Tibial nerve (tissue), 4 donors: ENCODE data around the gene CD244. TPM values are rescaled to one million over a fixed set of nuclear protein-coding genes. Genes with fewer than 3 reads are reported as not detected.
A peak's percentile ranks its signal among the peaks of the same experiment; 100 is the strongest.

Experiments
- DNase-seq, 2 donors: peaks; one replicate each; pipeline ENCODE4 v3.0.0-alpha.2; 2019; ENCODE audit warnings: low spot score in 2 of 2
- H3K27ac ChIP-seq, 4 donors: fragments of 200-600 bp; sonication (generic) in 3 of 4; one replicate each; pipeline ENCODE4 v1.5.1; 2017 to 2019; ENCODE audit warnings: mild to moderate bottlenecking in 1 of 4
- H3K27me3 ChIP-seq, 2 donors: fragments of 200-600 bp; sonication (generic) in 1 of 2; one replicate each; pipeline versions ENCODE4 v1.5.1 to v1.6.0; 2017 to 2019
- H3K36me3 ChIP-seq, 3 donors: fragments of 200-600 bp; sonication (generic); one replicate each; pipeline ENCODE4 v1.5.1; 2018 to 2019
- H3K4me1 ChIP-seq, 4 donors: fragments of 200-600 bp; sonication (generic) in 3 of 4; one replicate each; pipeline ENCODE4 v1.5.1; 2017 to 2019
- H3K4me3 ChIP-seq, 4 donors: fragments of 200-600 bp; sonication (generic) in 3 of 4; one replicate each; pipeline ENCODE4 v1.5.1; 2017 to 2019; ENCODE audit warnings: mild to moderate bottlenecking in 1 of 4, moderate library complexity in 1 of 4
- H3K9me3 ChIP-seq, 4 donors: fragments of 200-600 bp; sonication (generic) in 3 of 4; one replicate each; pipeline ENCODE4 v1.5.1; 2017 to 2019
- CTCF ChIP-seq, 5 experiments: fragments of 200-600 bp in 3 of 5; fragments of 450-650 bp in 2 of 5; sonication (generic) in 3 of 5; IDR thresholded peaks; one replicate each; pipeline ENCODE4 v1.5.1; 2016 to 2019; ENCODE audit warnings: antibody characterized with exemption in 5 of 5, mild to moderate bottlenecking in 3 of 5, moderate library complexity in 2 of 5
- EP300 ChIP-seq, 2 donors: sonication (generic); formaldehyde crosslinking; IDR thresholded peaks; one replicate each; pipeline ENCODE4 v1.6.1; 2017; ENCODE audit warnings: antibody characterized with exemption in 2 of 2, mild to moderate bottlenecking in 1 of 2
- POLR2A ChIP-seq, 2 donors: fragments of 450-650 bp; IDR thresholded peaks; one replicate each; pipeline ENCODE4 v1.6.1; 2017; ENCODE audit warnings: antibody characterized with exemption in 2 of 2, mild to moderate bottlenecking in 2 of 2, moderate library complexity in 2 of 2
- WGBS, 2 donors: methylation state at CpG; one replicate each; pipeline ENCODE4 v1.1.5; 2018; 5-methylcytosine and 5-hydroxymethylcytosine counted together
- total RNA-seq, 4 donors: library from RNA; depleted of rRNA; stranded (reverse); fragments of >200 nt; gene quantifications; one replicate each; pipeline ENCODE4 v1.1.0, GENCODE V29; 2016

The CD244 gene
- total RNA-seq, 4 donors from 2014 or later = 0.63 to 0.98 (median 0.90) TPM; not detected in 1

- no peak for TF ChIP-seq CTCF (IDR thresholded peaks at IDR 0.05)
- no peak for TF ChIP-seq POLR2A (IDR thresholded peaks at IDR 0.05)
- TF ChIP-seq EP300 (IDR thresholded peaks at IDR 0.05) = no peak
- H3K4me1 ChIP-seq = no peaks in the 10 kb centered on the region
- peak overlapping the region in 1 of 4 donors; percentile 76 for H3K27ac ChIP-seq
- no peaks in the 10 kb centered on the region for H3K36me3 ChIP-seq
- peak overlapping the region in 1 of 4 donors; percentile 0 for H3K4me3 ChIP-seq
- 30 to 53% methylated on average over 4 of the region's 4 CpGs for WGBS, 2 donors
- peaks cover 0 to 9% (median 0%) of the 10 kb centered on the region in 4 donors for H3K9me3 ChIP-seq
- no peaks in the 10 kb centered on the region for H3K27me3 ChIP-seq
- DNase-seq = no peak
These were observed 64.8 kb downstream of the CD244 start for GRCh38 chr1:160797861-160798273.

GRCh38 chr1:160797271-160797709 lies 65.4 kb downstream of the CD244 start:
- TF ChIP-seq CTCF (IDR thresholded peaks at IDR 0.05) = no peak
- TF ChIP-seq POLR2A (IDR thresholded peaks at IDR 0.05) = no peak
- Histone ChIP-seq H3K9me3 (peaks cover 0 to 9% (median 0%) of the 10 kb centered on the region in 4 donors), H3K27ac (peak overlapping the region in 1 of 4 donors; percentile 76), H3K4me3 (peak overlapping the region in 1 of 4 donors; percentile 27), H3K36me3 (no peaks in the 10 kb centered on the region), H3K27me3 (no peaks in the 10 kb centered on the region), H3K4me1 (no peaks in the 10 kb centered on the region)
- 79 to 86% methylated on average over 3 of the region's 3 CpGs for WGBS, 2 donors
- no peak for DNase-seq

- H3K27me3 ChIP-seq = no peaks in the 10 kb centered on the region
- DNase-seq = peak in 1 of 2 donors; percentile 10
- peaks cover 0 to 2% (median 0%) of the 10 kb centered on the region in 4 donors for H3K9me3 ChIP-seq
- no peaks in the 10 kb centered on the region for H3K36me3 ChIP-seq
- TF ChIP-seq POLR2A (IDR thresholded peaks at IDR 0.05) = no peak
- peak in 1 of 2 donors; percentile 21 for TF ChIP-seq EP300 (IDR thresholded peaks at IDR 0.05)
- 84 to 88% methylated on average over 4 of the region's 4 CpGs for WGBS, 2 donors
- peak within 1 kb of the TSS in 1 of 4 donors; percentile 76 for H3K27ac ChIP-seq
- H3K4me3 ChIP-seq = peak within 1 kb of the TSS in 1 of 4 donors; percentile 27
- H3K4me1 ChIP-seq = no peaks in the 10 kb centered on the region
These were observed 66.7 kb downstream of the CD244 start, which contains the start of gene LY9 for GRCh38 chr1:160795951-160796383. TSS of gene LY9 (plus strand) at chr1:160796174. CDS start at chr1:160796188, 14 bp downstream.

GRCh38 chr1:160794376-160794775 lies 68.3 kb downstream of the CD244 start:
- no peak overlapping the region for H3K27ac ChIP-seq
- peaks cover 0 to 7% (median 0%) of the 10 kb centered on the region in 4 donors for H3K4me1 ChIP-seq
- H3K27me3 ChIP-seq = no peaks in the 10 kb centered on the region
- no peak overlapping the region for H3K4me3 ChIP-seq
- WGBS, 2 donors = 36 to 38% methylated on average over 3 of the region's 3 CpGs
- TF ChIP-seq POLR2A (IDR thresholded peaks at IDR 0.05) = no peak
- no peak for TF ChIP-seq EP300 (IDR thresholded peaks at IDR 0.05)
- no peak for TF ChIP-seq CTCF (IDR thresholded peaks at IDR 0.05)
- DNase-seq = no peak
- H3K9me3 ChIP-seq = peaks cover 0 to 2% (median 0%) of the 10 kb centered on the region in 4 donors
- no peaks in the 10 kb centered on the region for H3K36me3 ChIP-seq

GRCh38 chr1:160789702-160790611 lies 72.7 kb downstream of the CD244 start:
- Histone ChIP-seq H3K27ac (peak overlapping the region in 1 of 4 donors; percentile 72), H3K4me3 (no peak overlapping the region), H3K9me3 (no peaks in the 10 kb centered on the region), H3K27me3 (no peaks in the 10 kb centered on the region), H3K4me1 (peaks cover 0 to 7% (median 0%) of the 10 kb centered on the region in 4 donors), H3K36me3 (no peaks in the 10 kb centered on the region)
- 87 to 88% methylated on average over 13 of the region's 13 CpGs for WGBS, 2 donors
- TF ChIP-seq POLR2A (IDR thresholded peaks at IDR 0.05) = no peak
- no peak for TF ChIP-seq CTCF (IDR thresholded peaks at IDR 0.05)
- peak; percentile 32 to 56 for TF ChIP-seq EP300 (IDR thresholded peaks at IDR 0.05)
- DNase-seq = peak in 1 of 2 donors; percentile 28
